ENCODE results near the gene SLC7A14. TPM values are rescaled to one million over a fixed set of nuclear protein-coding genes. Genes with fewer than 3 reads are reported as not detected.
A peak's percentile ranks its signal among the peaks of the same experiment; 100 is the strongest.

SLC7A14 gene
- total and polyA plus RNA-seq, 2 donors (not counting 3 experiments of a cell fraction or from before 2014, with no cell fraction given) = 0.07 to 0.57 TPM

DNA sequence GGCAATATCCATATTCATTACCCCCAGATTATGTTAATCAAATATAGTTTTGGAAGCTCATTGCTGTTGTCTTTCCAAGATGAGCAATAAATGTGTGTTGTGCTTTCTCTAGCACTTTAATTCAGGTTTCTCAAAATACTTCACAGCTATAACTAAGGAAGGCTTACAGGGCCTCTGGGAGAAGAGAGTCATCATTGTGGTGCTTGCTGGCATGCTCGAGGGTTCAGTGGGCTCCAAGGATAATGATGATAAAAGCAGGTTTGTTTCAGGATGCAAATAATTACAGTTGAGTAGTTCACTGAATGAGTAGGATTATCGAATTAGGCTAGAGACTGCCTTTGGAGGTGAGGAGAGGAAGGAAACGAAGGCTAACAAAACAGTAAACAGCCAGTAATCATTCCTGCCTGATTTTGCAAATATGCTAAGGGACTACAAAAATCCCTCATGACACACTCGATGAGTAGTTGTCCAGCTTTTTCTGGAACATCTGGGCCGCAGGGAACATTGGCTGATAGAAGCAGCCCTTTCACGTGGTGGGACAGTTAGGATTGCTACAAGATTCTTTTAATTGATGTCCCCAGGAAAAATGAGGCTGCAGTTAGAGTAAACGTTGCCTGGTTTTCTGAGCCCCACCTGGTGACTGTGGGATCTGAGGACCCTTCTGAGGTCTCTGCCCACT lies 54.1 kb downstream of the SLC7A14 start:
- Histone ChIP-seq H3K36me3 (ENCODE audit: control insufficient read depth in 2 of 2, extremely low read depth in 1 of 2, insufficient read depth in 2 of 2, low read length in 2 of 2) (no peaks in the 10 kb centered on the region), H3K4me3 (replicated peaks in 1 of 3; ENCODE audit: insufficient read depth in 1 of 3, low read depth in 1 of 3, low read length in 3 of 3) (no peak overlapping the region), H3K9me3 (replicated peaks; ENCODE audit: control insufficient read depth, insufficient read depth, low read length) (no peaks in the 10 kb centered on the region), H3K4me2 (ENCODE audit: insufficient read depth, low read length) (no peak overlapping the region), H3K9ac (replicated peaks; ENCODE audit: extremely low read depth, insufficient read depth, low read length) (no peak overlapping the region), H3K27me3 (ENCODE audit: control insufficient read depth in 2 of 2, insufficient read depth in 2 of 2, low read length in 2 of 2) (no peaks in the 10 kb centered on the region), H4K20me1 (replicated peaks; ENCODE audit: control insufficient read depth, extremely low read depth, insufficient read depth, low read length) (no peaks in the 10 kb centered on the region), H3K4me1 (ENCODE audit: control insufficient read depth, extremely low read depth, insufficient read depth, low read length) (no peaks in the 10 kb centered on the region), H3K9me1 (replicated peaks; ENCODE audit: control insufficient read depth, extremely low read depth, insufficient read depth, low read length) (no peaks in the 10 kb centered on the region), H3K27ac (ENCODE audit: insufficient read depth, low read depth, low read length) (no peak overlapping the region), H3K79me2 (ENCODE audit: control insufficient read depth, insufficient read depth, low read length) (no peaks in the 10 kb centered on the region), H2AFZ (ENCODE audit: low read depth, low read length) (no peak overlapping the region)
- ChIA-PET CTCF (interaction anchor here (1.9 kb wide), 1 partner anchor 280 kb away, joined by 5 read pairs; no protein-coding TSS in a partner anchor), POLR2A (no interaction called here)
- BruUV-seq (replicated peaks) = no TSS peak
- FAIRE-seq (peak; percentile 75), DNase-seq (ENCODE audit: low read depth, low spot score) (no peak)
- TF ChIP-seq POLR2AphosphoS5 (IDR thresholded peaks at IDR 0.05; ENCODE audit: insufficient read depth, low read depth, low read length) (no peak), FOS (IDR thresholded peaks at IDR 0.05; ENCODE audit: borderline replicate concordance, insufficient read depth, low read length) (no peak), CTCF (IDR thresholded peaks at IDR 0.05; ENCODE audit: extremely low read depth in 1 of 2, insufficient read depth in 1 of 2, low read depth in 1 of 2, low read length in 2 of 2) (no peak), GATA2 (IDR thresholded peaks at IDR 0.05; ENCODE audit: insufficient read depth, insufficient read length, low read depth, low read length) (no peak)
- dilution Hi-C loops (cut with MboI; ENCODE audit: extremely low pct_ligation_motif_present, low sequenced_read_pairs) (no loop called here), intact Hi-C loops (cut with micrococcal nuclease) (no loop called here)

GRCh38 chr3:170531054-170531453 lies 54.8 kb downstream of the SLC7A14 start:
- no peak overlapping the region for H3K4me3 ChIP-seq (replicated peaks in 1 of 3; ENCODE audit: insufficient read depth in 1 of 3, low read depth in 1 of 3, low read length in 3 of 3)
- H3K27me3 ChIP-seq (ENCODE audit: control insufficient read depth in 2 of 2, insufficient read depth in 2 of 2, low read length in 2 of 2) = no peaks in the 10 kb centered on the region
- FAIRE-seq = no peak
- dilution Hi-C loops (cut with MboI; ENCODE audit: extremely low pct_ligation_motif_present, low sequenced_read_pairs) = no loop called here
- no peaks in the 10 kb centered on the region for H3K79me2 ChIP-seq (ENCODE audit: control insufficient read depth, insufficient read depth, low read length)
- BruUV-seq (replicated peaks) = no TSS peak
- H3K9ac ChIP-seq (replicated peaks; ENCODE audit: extremely low read depth, insufficient read depth, low read length) = no peak overlapping the region
- no peaks in the 10 kb centered on the region for H3K4me1 ChIP-seq (ENCODE audit: control insufficient read depth, extremely low read depth, insufficient read depth, low read length)
- intact Hi-C loops (cut with micrococcal nuclease) = no loop called here
- ChIA-PET CTCF (no interaction called here), POLR2A (no interaction called here)
- no peak overlapping the region for H3K27ac ChIP-seq (ENCODE audit: insufficient read depth, low read depth, low read length)
- no peaks in the 10 kb centered on the region for H4K20me1 ChIP-seq (replicated peaks; ENCODE audit: control insufficient read depth, extremely low read depth, insufficient read depth, low read length)
- TF ChIP-seq GATA2 (IDR thresholded peaks at IDR 0.05; ENCODE audit: insufficient read depth, insufficient read length, low read depth, low read length) (no peak), JUN (IDR thresholded peaks at IDR 0.05; ENCODE audit: borderline replicate concordance, insufficient read depth, insufficient read length, low read depth) (no peak)
- TF ChIP-seq, protein P1, sequence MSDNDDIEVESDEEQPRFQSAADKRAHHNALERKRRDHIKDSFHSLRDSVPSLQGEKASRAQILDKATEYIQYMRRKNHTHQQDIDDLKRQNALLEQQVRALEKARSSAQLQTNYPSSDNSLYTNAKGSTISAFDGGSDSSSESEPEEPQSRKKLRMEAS (IDR thresholded peaks at IDR 0.05; ENCODE audit: insufficient read depth, insufficient read length) = no peak
- H3K9me1 ChIP-seq (replicated peaks; ENCODE audit: control insufficient read depth, extremely low read depth, insufficient read depth, low read length) = no peaks in the 10 kb centered on the region
- no peak overlapping the region for H2AFZ ChIP-seq (ENCODE audit: low read depth, low read length)
- H3K4me2 ChIP-seq (ENCODE audit: insufficient read depth, low read length) = no peak overlapping the region
- no peaks in the 10 kb centered on the region for H3K36me3 ChIP-seq (ENCODE audit: control insufficient read depth in 2 of 2, extremely low read depth in 1 of 2, insufficient read depth in 2 of 2, low read length in 2 of 2)
- H3K9me3 ChIP-seq (replicated peaks; ENCODE audit: control insufficient read depth, insufficient read depth, low read length) = no peaks in the 10 kb centered on the region
- DNase-seq (ENCODE audit: low read depth, low spot score) = no peak
